Keratinocyte (primary cell): ENCODE measurements around the gene NDUFB1.

Experiments
- CTCF ChIP-seq, 3 experiments: IDR thresholded peaks in 1 of 3; conservative IDR thresholded peaks in 1 of 3; optimal IDR thresholded peaks in 1 of 3; 2 replicates in 2 of 3; 3 replicates in 1 of 3; pipeline versions ENCODE3 to v1.5.1; 2011; ENCODE audit warnings: low read length in 3 of 3, mild to moderate bottlenecking in 3 of 3, moderate library complexity in 2 of 3, control low read depth in 1 of 3, inconsistent platforms in 1 of 3; ENCODE audit not compliant: insufficient read depth in 2 of 3; ENCODE audit errors: extremely low read depth in 1 of 3
- EZH2 ChIP-seq: IDR thresholded peaks from one replicate; pipeline ENCODE4 v1.6.1; 2012; ENCODE audit warnings: inconsistent platforms, mild to moderate bottlenecking, low read length, moderate library complexity

GRCh38 chr14:92134456-92134855, 12.9 kb upstream of the NDUFB1 start:
- TF ChIP-seq CTCF (optimal IDR thresholded peaks at IDR 0.05 in 1 of 3, IDR thresholded peaks at IDR 0.05 in 1 of 3, conservative IDR thresholded peaks at IDR 0.05 in 1 of 3; ENCODE audit: extremely low read depth in 1 of 3, insufficient read depth in 2 of 3, low read length in 3 of 3) (no peak), EZH2 (no peak)
